CD4-positive, alpha-beta T cell treated with Interferon gamma for 1 hour (primary cell): Measurements from ENCODE around the gene MS4A7.
"Not testable (repeated sequence)": the region's sequence is repeated elsewhere in the genome, so short reads cannot be mapped to it uniquely, and the experiment has no call there.

ENCODE experiments used
- DNase-seq: peaks from one replicate; pipeline ENCODE4 v3.0.0-alpha.2; 2020

The MS4A7 gene, protein sequence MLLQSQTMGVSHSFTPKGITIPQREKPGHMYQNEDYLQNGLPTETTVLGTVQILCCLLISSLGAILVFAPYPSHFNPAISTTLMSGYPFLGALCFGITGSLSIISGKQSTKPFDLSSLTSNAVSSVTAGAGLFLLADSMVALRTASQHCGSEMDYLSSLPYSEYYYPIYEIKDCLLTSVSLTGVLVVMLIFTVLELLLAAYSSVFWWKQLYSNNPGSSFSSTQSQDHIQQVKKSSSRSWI

DNA sequence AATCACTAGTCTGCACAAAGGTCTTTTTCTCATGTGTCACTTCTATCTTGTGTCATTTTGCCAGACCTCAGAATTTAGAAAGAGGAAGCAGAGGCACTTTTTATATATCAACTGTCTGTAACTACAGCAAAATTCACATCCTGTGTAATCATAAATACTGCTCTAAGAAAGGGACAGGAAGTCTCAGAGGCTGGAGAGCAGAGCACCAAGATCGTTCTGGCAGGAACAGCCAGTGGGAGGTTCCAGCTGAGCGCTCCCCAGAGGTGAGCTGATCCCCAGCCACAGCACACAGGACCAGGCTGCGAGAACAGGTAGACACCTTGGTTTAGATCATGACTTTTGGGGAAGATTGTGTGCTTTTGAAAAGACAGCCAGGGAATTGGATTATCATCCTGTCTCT lies at the start of gene MS4A7:
Gene MS4A7 (plus strand): TSS at position 179 of the 400 bp plus-strand sequence. CDS start 4,610 bp downstream, outside the sequence.
- DNase-seq = peak; percentile 69

DNA sequence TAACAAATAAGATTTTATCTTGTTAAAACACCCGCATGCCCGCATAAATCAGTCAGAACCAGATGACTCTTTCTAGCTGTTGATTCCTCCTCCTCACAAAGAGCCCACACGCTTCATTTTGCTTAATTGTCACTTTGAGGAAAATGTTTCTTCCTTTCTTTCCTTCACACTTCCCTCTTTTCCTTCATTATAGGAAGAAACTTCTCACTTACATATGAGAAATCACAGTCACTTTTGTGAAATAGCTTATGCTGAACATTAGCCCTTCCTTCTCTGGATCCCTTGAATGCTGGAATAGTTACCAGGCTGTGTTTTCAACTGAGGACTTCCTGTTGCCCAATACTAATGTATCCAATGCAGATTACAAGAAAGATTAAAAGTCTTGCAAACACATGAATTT lies 45.5 kb upstream of the MS4A7 start:
- DNase-seq = no peak

DNA sequence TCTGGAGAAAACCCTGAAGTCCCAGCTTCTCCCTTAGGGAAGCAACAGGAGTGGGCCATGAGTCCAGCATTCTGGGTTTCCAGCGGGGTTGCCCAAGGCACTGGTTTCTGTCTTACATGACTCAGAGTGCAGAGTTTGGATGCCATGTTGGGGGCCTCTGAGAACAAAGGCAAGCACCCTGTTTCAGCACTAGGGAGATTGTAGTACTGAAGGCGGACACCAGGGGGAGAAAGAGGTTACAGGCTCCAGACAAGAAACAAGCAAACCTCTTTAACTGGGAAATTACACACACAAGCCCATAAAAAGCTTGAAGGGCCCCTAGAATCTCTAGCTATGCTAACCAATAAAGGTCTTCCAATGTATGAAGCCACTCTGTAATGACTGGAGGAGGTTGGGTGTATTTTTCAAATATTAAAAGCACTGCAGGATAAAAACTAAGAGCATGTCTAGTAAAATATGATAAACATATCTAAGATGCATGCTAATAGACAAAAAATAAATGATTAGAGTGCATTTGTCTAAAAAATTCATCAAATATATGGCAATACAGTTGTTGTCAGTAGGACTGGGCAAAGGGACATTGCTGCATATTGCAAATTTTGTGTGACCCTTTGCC lies 44.2 kb upstream of the MS4A7 start:
- peak; percentile 49 for DNase-seq

DNA sequence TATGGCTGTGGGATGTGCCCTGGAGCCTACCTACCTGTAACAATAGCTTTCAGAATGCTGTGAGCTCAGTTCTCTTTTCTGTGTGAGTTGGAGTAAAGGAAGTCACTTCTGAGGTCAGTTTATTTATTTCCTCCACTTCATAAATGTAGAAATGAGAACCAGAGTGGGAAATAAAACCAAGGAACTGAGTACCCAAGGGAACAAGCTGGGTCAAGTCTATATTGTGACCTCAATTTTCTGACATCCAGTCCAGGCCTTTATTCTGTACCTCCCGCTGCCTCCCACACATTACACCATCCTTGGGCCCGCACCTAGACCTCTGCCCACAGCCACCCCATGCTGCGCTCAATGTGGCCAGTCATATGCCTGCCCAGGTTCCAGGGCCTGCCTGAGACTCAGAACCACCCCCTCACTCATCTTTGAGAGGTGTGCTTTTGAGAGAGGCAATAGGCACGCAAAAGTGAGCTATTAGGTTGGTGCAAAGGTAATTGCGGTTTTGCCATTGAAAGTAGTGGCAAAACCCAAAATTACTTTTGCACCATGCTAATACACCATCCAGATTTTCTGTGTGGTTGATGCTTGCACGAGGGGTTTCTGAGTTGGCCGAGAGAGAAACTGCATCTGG lies 41.5 kb upstream of the MS4A7 start:
- DNase-seq = no peak

DNA sequence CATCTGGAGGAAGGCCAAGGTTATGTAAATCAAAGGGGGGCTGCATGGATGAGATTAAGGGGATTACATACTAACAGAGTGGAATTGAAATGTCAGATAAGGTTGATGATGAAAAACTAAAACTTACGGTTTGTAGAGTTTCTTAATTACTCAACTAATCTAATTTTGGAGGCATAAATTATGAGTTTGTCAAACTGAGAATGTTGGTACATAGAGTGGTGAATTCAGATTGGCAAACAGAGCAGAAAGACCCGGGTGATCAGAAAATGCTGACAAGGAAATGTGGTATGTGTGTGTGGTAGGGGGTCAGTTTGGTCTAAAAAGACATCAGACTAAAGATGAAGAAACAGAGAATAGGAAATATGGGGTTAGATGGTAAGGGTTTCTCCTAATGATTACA lies 40.3 kb upstream of the MS4A7 start:
- no peak for DNase-seq

DNA sequence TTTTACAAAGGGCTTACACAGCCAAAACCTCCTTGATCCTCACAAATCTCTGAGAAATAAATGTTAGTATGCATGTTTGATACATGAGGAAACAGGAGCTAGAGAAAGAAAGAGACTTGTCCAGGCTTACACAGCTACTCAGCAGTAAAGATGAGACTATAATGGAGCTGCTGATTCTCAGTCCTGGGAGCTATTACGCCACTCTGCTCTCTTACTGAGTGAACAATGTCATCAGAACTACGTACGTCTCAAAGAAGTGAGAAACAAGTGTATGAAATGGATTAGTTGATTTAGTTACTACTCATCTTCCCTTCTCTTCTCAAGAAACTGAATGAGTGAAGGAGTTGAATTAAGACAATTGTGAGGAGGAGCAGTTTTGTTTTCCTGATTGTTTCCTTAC lies 39.0 kb upstream of the MS4A7 start:
- no peak for DNase-seq

DNA sequence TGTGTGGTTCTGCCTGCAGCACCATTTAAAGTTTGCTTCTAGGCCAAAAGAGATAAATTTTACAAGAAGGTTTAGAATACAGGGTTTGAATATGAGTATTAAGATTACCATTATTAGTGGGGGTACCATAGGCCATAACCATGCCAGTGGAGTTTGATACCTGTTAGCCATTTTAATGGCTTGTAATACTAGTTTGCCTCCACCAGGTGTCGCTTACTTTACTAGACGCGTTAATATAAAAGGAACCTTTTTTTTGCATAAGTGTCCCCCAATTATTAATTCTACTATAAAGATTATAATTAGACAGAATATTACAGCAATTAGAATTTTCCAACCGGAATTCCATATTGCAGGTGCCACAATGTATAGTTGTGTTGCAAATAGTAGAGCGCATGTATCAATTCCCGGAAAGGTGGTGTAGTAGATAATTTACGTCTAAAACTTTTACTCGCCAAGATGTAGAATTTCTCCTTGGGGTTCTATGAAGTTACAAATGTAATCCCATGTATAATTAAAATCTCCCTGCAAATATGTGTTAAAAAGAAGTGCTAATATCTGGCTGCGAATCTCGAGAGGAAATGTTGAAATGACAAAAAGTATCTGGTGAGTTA lies 35.1 kb upstream of the MS4A7 start:
- DNase-seq = no peak

DNA sequence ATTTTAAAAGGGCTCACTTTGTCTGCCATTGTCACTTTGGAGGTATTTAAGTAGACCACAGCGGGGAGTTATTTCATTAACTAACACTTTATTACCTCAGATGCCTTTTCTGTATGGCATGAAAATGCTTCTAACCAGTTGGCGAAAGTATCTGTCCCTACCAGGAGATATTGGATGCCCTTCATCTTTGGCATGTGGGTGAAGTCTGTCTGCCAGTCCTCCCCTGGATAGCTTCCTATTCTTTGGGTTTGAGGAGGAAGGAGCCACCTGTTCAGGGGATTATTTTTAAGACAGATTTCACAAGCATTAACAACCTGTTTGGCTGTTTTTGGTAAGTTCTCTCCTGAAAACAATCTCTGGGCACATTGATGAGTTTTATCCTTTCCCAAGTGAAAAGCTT lies 34.2 kb upstream of the MS4A7 start:
- DNase-seq = no peak

DNA sequence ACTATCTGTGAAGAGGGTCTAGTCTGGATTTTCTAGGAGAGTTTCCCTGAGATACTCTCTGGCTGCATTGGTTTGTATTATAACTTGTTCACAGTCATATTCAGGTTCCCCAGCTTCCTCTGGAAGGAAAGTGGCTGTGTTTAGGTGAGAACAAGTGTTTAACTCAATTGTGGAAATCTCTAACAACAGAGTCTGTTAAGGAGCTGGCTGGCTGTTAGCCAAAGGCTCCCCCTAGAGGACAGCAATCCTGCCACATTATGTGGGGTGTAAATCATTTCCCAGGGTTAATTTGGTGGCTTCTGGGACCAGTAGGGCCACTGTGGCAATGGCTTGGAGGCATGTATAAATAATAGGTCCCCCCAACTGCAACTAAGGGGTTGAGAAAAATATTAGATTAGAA lies 32.8 kb upstream of the MS4A7 start:
- DNase-seq = peak; percentile 8

DNA sequence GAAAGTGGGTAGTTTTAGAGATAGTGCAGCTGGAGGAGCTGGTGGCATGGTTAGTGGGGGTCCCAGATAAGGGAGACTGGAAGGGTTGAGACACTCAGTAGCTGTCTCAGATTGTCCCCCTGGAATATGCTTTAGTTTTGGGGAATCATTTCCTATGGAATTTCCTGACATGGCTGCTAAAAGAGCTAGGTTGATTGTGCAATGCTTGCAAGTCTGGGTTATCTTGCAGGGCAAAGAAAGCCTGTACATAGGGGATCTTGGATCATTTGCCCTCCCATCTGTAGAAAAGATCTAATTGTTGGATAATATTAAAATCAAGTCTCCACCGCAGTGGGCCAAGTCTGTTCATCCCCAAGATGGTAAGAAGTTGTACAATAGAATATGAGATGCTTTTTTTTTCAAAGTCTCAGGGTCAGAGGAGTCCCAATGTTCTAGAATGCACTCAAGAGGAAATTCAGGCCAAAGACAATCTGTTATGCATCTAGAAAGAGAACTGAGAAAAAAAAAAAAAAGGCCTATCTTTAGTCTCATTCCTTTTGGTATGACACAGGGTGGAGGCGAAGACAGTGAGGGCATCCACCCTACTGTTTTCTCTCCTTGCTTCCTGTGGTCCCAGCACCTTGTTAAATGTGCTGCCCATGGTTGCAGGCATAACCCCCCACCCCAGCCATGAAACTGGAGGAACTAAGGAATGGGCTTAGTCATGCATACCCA lies 31.1 kb upstream of the MS4A7 start:
- no peak for DNase-seq

DNA sequence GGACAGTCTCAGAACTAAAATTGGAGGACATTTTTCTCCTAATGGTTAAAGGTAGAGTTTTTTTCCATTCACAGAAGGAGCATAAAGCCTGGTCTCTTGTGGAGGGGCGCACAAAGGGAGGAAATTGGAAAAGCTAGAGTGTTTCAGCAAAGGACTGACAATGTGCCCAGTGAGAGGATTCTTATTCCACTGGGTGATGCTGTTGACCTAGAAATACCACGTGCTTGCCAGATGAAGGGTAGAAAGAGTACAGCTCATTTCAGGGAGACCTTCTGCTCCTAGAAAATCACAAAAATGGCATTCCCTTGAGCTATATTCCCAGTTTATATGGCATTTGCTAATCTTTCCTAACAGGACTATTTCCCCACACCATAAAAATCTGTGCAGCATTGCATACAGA lies 30.2 kb upstream of the MS4A7 start:
- no peak for DNase-seq

DNA sequence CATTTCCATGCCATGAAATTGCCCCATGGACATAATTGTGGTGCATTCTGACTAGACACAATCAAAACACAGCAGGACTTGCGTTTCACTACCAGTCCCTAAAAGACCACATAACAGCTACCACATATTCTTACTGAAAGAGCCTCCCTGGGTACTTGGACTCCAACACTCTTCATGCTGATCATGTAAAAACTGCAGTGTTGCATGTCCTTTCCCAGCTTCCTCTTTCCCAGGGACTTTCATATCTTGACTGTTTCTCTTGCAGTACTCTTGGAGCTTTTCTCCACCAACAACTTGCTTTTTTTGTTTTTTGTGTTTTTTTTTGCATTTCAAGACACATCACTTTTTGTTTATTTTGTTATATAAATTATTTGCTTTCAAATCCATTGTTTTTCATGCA lies 28.3 kb upstream of the MS4A7 start:
- DNase-seq = no peak

DNA sequence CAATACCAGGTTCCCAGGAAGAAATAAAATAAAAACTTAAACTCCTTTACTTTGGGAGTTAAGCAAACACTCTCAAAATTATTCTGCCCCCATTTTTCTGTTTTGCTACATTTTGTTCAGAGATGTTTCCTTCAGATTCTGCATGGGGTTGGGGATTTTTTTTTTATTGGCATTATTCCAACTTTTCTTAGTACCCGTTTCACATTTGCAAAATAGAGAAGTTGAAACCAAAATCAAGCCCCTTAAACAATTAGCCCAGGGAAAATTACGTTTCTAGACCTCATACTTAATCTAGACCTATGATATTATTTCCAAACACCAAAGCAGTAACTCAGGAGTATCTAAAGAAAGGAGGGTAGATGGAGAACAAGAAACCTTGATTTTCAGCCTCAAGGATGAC lies 20.6 kb upstream of the MS4A7 start:
- no peak for DNase-seq

DNA sequence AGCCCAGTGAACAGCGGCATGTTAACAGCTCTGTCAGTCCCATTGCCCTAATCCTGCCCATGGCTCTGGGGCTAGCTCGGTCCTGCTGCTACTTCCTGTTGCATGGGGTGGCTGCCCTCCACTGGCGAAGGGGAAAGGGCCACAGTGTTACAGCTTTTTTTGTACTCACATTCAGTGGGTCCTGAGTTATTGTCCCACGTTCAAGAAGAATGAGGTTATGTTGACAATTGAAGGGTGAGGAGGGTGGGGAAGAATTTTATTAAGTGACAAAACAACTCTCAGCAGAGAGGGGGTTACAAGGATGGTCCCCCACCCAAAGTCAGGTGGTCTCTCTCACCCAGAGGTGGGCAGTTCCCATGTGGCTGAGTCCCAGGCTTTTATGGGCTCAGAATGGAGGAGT lies 17.7 kb upstream of the MS4A7 start:
- no peak for DNase-seq

DNA sequence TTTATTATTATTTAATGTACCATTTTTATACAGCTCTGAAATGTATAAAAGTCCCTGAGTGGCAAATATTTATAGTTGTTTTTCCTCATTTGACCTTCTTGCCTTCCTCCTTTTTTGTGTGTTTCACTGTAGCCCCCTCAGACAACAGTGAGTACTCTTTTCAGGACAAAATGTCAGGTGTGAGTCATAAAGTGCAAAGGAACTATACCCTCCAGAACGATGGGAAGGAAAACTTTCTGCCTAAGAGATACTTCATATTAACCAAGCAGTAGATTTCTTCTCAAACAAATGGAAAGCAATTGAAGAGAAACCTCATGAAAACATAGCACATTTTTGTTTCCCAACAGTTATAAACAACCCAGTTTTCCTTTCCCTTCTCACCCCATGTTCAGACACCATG lies 16.1 kb upstream of the MS4A7 start:
- no peak for DNase-seq

DNA sequence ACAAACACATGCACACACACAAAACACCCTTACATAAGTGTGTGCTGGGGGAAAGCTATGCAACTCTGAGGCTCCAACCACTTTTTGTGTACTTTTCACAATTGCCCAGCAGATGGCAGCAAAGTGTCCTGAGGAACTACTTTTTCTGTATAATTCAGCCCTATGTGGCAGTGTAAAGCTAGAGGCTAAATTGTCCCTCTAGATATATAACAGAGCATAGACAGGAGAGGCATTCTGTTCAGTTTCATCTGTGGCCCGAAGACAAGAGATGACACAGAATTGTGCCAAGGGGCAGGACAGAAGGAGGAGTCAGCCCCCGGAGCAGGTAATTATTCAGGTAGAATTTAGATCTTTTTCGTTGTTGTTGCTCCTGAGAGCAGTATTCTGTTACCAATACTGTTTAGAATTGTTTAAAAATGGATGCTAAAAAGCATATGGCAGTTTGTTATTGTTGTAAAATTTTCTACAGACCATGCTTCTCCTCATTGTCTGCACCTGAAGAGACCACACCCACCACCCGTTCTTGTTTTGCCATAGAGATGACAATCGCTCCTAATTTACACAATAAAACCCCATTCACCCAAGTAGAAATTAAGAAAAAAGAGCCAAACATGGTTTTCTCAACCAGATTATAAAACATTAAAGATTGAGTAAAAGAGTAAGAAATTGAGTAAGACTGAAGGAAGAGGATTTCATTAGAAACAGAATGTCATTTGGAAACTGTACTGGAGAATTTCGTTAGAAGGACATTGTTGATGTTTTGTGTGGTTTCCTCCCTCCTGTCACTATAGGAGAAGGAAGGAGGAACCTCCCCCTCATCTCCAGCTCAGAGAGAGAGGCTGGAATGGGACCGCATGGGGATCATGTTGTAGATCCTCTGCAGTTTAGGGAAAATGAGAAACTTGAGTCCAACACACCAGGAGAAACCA lies 14.5 kb upstream of the MS4A7 start:
- DNase-seq = peak; percentile 62

DNA sequence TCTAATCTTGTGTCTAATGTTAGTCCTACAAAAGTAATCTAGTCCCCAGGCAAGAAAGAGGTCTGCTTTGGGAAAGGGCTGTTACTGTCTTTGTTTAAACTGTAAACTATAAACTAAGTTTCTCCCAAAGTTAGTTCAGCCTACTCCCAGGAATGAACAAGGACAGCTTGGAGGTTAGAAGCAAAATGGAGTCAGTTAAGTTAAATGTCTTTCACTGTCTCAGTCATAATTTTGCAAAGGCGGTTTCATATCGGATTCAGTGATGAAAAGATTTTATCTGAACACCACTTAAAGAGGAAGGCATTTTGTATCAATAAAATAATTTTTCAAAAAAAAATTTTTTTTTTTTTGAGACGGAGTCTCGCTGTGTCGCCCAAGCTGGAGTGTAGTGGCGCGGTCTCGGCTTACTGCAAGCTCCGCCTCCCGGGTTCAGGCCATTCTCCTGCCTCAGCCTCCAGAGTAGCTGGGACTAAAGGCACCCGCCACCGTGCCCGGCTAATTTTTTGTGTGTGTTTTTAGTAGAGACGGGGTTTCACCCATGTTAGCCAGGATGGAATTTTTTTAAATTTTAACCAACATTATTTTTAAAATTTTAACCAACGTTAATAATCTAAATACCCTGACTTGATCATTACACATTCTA lies 11.9 kb upstream of the MS4A7 start:
- not testable (repeated sequence) for DNase-seq

DNA sequence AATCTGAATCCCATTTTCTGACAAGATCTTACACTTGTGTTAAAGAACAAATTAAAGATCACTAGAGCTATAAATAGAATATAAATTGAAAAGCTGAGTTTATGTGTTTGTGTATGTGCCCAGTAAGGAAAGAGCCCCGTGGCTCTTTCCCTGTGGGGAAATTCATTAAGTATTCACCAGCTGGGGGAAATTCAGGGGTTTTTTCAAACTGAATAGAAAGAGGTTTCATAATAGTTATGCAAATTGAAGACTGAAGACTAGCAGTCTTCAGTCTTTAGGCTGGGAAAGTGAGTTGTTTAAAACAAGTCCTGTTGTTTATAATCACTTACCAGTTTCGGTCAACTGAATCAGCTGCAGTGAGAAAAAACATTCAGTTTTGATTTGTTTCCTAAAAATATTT lies 11.3 kb upstream of the MS4A7 start:
- DNase-seq = peak; percentile 18

DNA sequence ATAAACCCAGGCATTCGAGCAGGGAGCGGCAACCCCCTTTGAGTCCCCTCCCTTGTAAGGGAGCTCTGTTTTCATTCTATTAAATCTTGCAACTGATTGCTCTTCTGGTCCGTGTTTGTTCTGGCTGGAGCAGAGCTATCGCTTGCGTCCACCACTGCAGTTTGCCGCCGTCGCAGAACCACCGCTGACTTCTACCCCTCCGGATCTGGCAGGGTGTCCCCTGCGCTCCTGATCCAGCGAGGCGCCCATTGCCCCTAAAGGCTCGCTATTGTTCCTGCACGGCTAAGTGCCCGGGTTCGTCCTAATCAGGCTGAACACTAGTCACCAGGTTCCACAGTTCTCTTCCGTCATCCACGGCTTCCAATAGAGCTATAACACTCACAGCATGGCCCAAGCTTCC lies 10.4 kb upstream of the MS4A7 start:
- no peak for DNase-seq

DNA sequence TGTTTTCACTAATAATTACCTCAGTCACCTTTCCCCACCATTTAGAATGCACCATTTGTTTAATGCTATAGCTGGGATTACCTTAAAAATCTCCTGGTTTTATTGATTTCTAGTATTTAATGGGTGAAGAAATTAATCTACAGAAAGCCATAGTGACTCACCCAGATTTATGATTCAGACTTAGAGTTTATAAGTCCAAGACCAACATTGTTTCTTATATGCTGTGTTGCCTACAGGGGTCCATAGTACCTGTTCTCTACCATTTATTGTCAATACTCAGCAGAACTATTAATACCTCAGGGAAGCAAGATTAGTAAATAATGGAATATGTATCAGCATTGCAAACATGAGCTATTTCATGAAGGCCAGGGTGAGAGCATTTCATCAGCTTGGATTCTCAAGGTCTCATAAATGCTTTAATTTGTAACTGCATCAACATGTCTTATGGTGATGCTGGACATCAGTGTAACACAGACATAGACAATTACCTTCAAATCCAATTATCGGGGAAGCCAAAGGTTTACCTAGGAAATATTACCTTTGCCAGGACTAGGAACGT lies 8.0 kb upstream of the MS4A7 start:
- DNase-seq = no peak

DNA sequence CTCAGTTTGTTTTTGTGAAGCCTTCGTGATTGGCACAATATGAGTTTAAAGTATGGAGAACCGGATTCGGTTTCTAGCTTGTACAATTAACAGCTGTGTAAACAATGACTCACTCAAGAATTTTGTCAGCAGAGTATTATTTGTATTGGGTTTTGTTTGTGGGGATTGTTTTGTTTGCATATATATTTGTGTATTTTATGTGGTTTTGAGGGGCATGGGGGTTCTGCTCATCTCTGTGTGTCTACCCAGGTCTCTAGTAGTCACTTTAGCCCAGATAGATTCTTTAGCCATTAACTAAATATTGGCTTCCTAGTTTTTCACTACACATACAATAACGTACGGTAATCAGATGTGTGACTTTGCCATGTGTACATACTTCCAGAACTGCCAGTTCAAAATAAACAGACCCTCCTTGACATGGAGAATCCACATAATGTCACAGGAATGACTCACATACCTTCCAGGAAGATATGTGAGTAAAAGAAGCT lies 7.5 kb upstream of the MS4A7 start:
- no peak for DNase-seq
